Body of pancreas (tissue), 4 donors: ENCODE results near the gene IFIT1B. TPM values are rescaled to one million over a fixed set of nuclear protein-coding genes. Genes with fewer than 3 reads are reported as not detected.

Experiments used
- ATAC-seq: fragments of 150-250 bp; one replicate; pipeline ENCODE4 v1.9.1; 2016
- DNase-seq, 4 donors: peaks; one replicate each; pipeline ENCODE4 v3.0.0-alpha.2; 2019
- H3K27ac ChIP-seq, 4 donors: fragments of 200-600 bp; sonication (generic); 1 replicate in 3 of 4; 2 replicates in 1 of 4; pipeline versions ENCODE4 v1.5.1 to v1.6.1; 2016 to 2019; ENCODE audit warnings: mild to moderate bottlenecking in 1 of 4, mixed read lengths in 1 of 4, moderate library complexity in 1 of 4
- H3K27me3 ChIP-seq, 2 donors: fragments of 200-600 bp; sonication (generic); one replicate each; pipeline ENCODE4 v1.6.0; 2016; ENCODE audit warnings: mild to moderate bottlenecking in 1 of 2
- H3K36me3 ChIP-seq, 2 donors: fragments of 200-600 bp; sonication (generic); replicated peaks in 1 of 2; 2 replicates each; pipeline ENCODE4 v1.5.1; 2016; ENCODE audit warnings: low read depth in 2 of 2; ENCODE audit not compliant: insufficient read depth in 1 of 2
- H3K4me1 ChIP-seq: fragments of 200-600 bp; sonication (generic); one replicate; pipeline ENCODE4 v1.6.0; 2016
- H3K4me3 ChIP-seq, 2 donors: fragments of 200-600 bp; sonication (generic); 1 replicate in 1 of 2; 2 replicates in 1 of 2; pipeline ENCODE4 v1.5.1; 2016 to 2019
- H3K9me3 ChIP-seq, 3 donors: fragments of 200-600 bp; sonication (generic); 1 replicate in 2 of 3; 2 replicates in 1 of 3; pipeline ENCODE4 v1.5.1; 2016
- CTCF ChIP-seq, 7 experiments: fragments of 450-650 bp in 4 of 7; fragments of 200-600 bp in 3 of 7; sonication (generic) in 3 of 7; IDR thresholded peaks; one replicate each; pipeline ENCODE4 v1.5.1; 2016 to 2019; ENCODE audit warnings: antibody characterized with exemption in 7 of 7
- POLR2A ChIP-seq, 3 donors: fragments of 450-650 bp; IDR thresholded peaks; one replicate each; pipeline ENCODE4 v1.6.1; 2016; ENCODE audit warnings: antibody characterized with exemption in 3 of 3, mild to moderate bottlenecking in 2 of 3
- WGBS, 2 donors: methylation state at CpG; one replicate each; pipeline ENCODE4 v1.1.5; 2017; 5-methylcytosine and 5-hydroxymethylcytosine counted together
- intact Hi-C: fragments of 100-400 bp; cut with DNase I; formaldehyde crosslinking; loops from one replicate; pipeline ENCODE4 v1.15.1; 2023
- total RNA-seq, 2 donors: library from RNA; depleted of rRNA; stranded (reverse); fragments of >200 nt; gene quantifications; one replicate each; pipeline ENCODE4 v1.1.0, GENCODE V29; 2016

Gene IFIT1B
- total RNA-seq, 2 donors from 2014 or later = not detected

- Histone ChIP-seq H3K9me3 (no peaks in the 10 kb centered on the region), H3K27ac (peak overlapping the region; percentile 84 to 96 (median 89)), H3K36me3 (no peaks in the 10 kb centered on the region), H3K4me3 (no peak overlapping the region), H3K27me3 (no peaks in the 10 kb centered on the region), H3K4me1 (peaks cover 30% of the 10 kb centered on the region)
- ATAC-seq = peak; percentile 3
- no peak for TF ChIP-seq CTCF (IDR thresholded peaks at IDR 0.05)
- TF ChIP-seq POLR2A (IDR thresholded peaks at IDR 0.05) = no peak
- peak; percentile 25 to 44 (median 37) for DNase-seq
- intact Hi-C loops = no loop called here
These were observed 3.1 kb upstream of the IFIT1B start for GRCh38 chr10:89374713-89375141.

- Histone ChIP-seq H3K9me3 (no peaks in the 10 kb centered on the region), H3K4me3 (no peak overlapping the region), H3K36me3 (no peaks in the 10 kb centered on the region), H3K27me3 (no peaks in the 10 kb centered on the region), H3K27ac (no peak overlapping the region), H3K4me1 (peaks cover 17% of the 10 kb centered on the region)
- DNase-seq (no peak), ATAC-seq (no peak)
- intact Hi-C loops = no loop called here
- TF ChIP-seq CTCF (IDR thresholded peaks at IDR 0.05) = no peak
- no peak for TF ChIP-seq POLR2A (IDR thresholded peaks at IDR 0.05)
These were observed 1.2 kb downstream of the IFIT1B start for GRCh38 chr10:89379103-89379502.

- no peaks in the 10 kb centered on the region for H3K9me3 ChIP-seq
- H3K4me3 ChIP-seq = no peak overlapping the region
- H3K27me3 ChIP-seq = no peaks in the 10 kb centered on the region
- intact Hi-C loops = no loop called here
- no peaks in the 10 kb centered on the region for H3K4me1 ChIP-seq
- no peak for DNase-seq
- H3K36me3 ChIP-seq = no peaks in the 10 kb centered on the region
- ATAC-seq = no peak
- TF ChIP-seq POLR2A (IDR thresholded peaks at IDR 0.05) = no peak
- TF ChIP-seq CTCF (IDR thresholded peaks at IDR 0.05) = no peak
- no peak overlapping the region for H3K27ac ChIP-seq
- 83 to 95% methylated on average over 1 of the region's 1 CpG for WGBS, 2 donors
These were observed 4.9 kb downstream of the IFIT1B start for GRCh38 chr10:89382757-89383156.

- no peaks in the 10 kb centered on the region for H3K36me3 ChIP-seq
- ATAC-seq = no peak
- intact Hi-C loops = no loop called here
These were observed 6.9 kb downstream of the IFIT1B start for GRCh38 chr10:89384474-89385340.

More at GRCh38 chr10:89384474-89385340, 6.9 kb downstream of the IFIT1B start:
- 60 to 95% methylated on average over 4 of the region's 4 CpGs for WGBS, 2 donors
- no peaks in the 10 kb centered on the region for H3K4me1 ChIP-seq
- H3K27me3 ChIP-seq = no peaks in the 10 kb centered on the region
- peak overlapping the region in 1 of 4 donors; percentile 14 for H3K27ac ChIP-seq
- H3K4me3 ChIP-seq = no peak overlapping the region
- no peaks in the 10 kb centered on the region for H3K9me3 ChIP-seq
- no peak for DNase-seq
- TF ChIP-seq POLR2A (IDR thresholded peaks at IDR 0.05) (no peak), CTCF (IDR thresholded peaks at IDR 0.05) (no peak)
